Mucosa of stomach (tissue), 1 donor: ENCODE results near the gene COG3.

Experiments
- H3K27me3 ChIP-seq: one replicate; pipeline ENCODE4 v1.7.0; 2013; ENCODE audit warnings: mild to moderate bottlenecking, low read length; ENCODE audit not compliant: control insufficient read depth, insufficient read depth
- H3K36me3 ChIP-seq: one replicate; pipeline ENCODE4 v1.7.0; 2013; ENCODE audit warnings: low read length; ENCODE audit not compliant: control insufficient read depth, insufficient read depth
- H3K4me1 ChIP-seq: one replicate; pipeline ENCODE4 v1.7.0; 2013; ENCODE audit warnings: mild to moderate bottlenecking, low read length; ENCODE audit not compliant: control insufficient read depth, insufficient read depth
- H3K4me3 ChIP-seq: one replicate; pipeline ENCODE4 v1.7.0; 2013; ENCODE audit warnings: low read length
- H3K9ac ChIP-seq: one replicate; pipeline ENCODE4 v1.7.0; 2013; ENCODE audit warnings: mild to moderate bottlenecking, low read length, moderate library complexity
- H3K9me3 ChIP-seq: one replicate; pipeline ENCODE4 v1.7.0; 2013; ENCODE audit warnings: mild to moderate bottlenecking, low read length, moderate library complexity; ENCODE audit not compliant: control insufficient read depth
- donor health status: Pancreatic carcinoma.

Gene COG3

GRCh38 chr13:45540864-45541263, 76.1 kb downstream of the COG3 start:
- Histone ChIP-seq H3K9me3 (no peaks in the 10 kb centered on the region), H3K27me3 (no peaks in the 10 kb centered on the region), H3K36me3 (no peaks in the 10 kb centered on the region), H3K4me1 (no peaks in the 10 kb centered on the region), H3K4me3 (no peak overlapping the region), H3K9ac (no peak overlapping the region)

- no peaks in the 10 kb centered on the region for H3K36me3 ChIP-seq
- no peaks in the 10 kb centered on the region for H3K9me3 ChIP-seq
- no peak overlapping the region for H3K4me3 ChIP-seq
- no peak overlapping the region for H3K9ac ChIP-seq
- H3K27me3 ChIP-seq = no peaks in the 10 kb centered on the region
- H3K4me1 ChIP-seq = no peaks in the 10 kb centered on the region
Measured at GRCh38 chr13:45541806-45542205, 77.1 kb downstream of the COG3 start.

- Histone ChIP-seq H3K27me3 (no peaks in the 10 kb centered on the region), H3K9me3 (no peaks in the 10 kb centered on the region), H3K4me3 (no peak overlapping the region), H3K4me1 (no peaks in the 10 kb centered on the region), H3K36me3 (no peaks in the 10 kb centered on the region), H3K9ac (no peak overlapping the region)
Measured at GRCh38 chr13:45542391-45542790, 77.7 kb downstream of the COG3 start.

GRCh38 chr13:45542878-45543277, 78.1 kb downstream of the COG3 start:
- Histone ChIP-seq H3K36me3 (no peaks in the 10 kb centered on the region), H3K9ac (no peak overlapping the region), H3K9me3 (no peaks in the 10 kb centered on the region), H3K27me3 (no peaks in the 10 kb centered on the region), H3K4me1 (no peaks in the 10 kb centered on the region), H3K4me3 (no peak overlapping the region)

- Histone ChIP-seq H3K9me3 (no peaks in the 10 kb centered on the region), H3K4me1 (no peaks in the 10 kb centered on the region), H3K36me3 (no peaks in the 10 kb centered on the region), H3K9ac (no peak overlapping the region), H3K27me3 (no peaks in the 10 kb centered on the region), H3K4me3 (no peak overlapping the region)
Measured at GRCh38 chr13:45544520-45544919, 79.8 kb downstream of the COG3 start.

- Histone ChIP-seq H3K4me3 (no peak overlapping the region), H3K9me3 (no peaks in the 10 kb centered on the region), H3K36me3 (no peaks in the 10 kb centered on the region), H3K4me1 (no peaks in the 10 kb centered on the region), H3K27me3 (no peaks in the 10 kb centered on the region), H3K9ac (no peak overlapping the region)
Measured at GRCh38 chr13:45545686-45546409, 81.1 kb downstream of the COG3 start.

- H3K27me3 ChIP-seq = no peaks in the 10 kb centered on the region
- no peak overlapping the region for H3K9ac ChIP-seq
- no peaks in the 10 kb centered on the region for H3K36me3 ChIP-seq
- H3K4me3 ChIP-seq = no peak overlapping the region
- no peaks in the 10 kb centered on the region for H3K9me3 ChIP-seq
- no peaks in the 10 kb centered on the region for H3K4me1 ChIP-seq
Measured at GRCh38 chr13:45546410-45546765, 81.6 kb downstream of the COG3 start.

- Histone ChIP-seq H3K36me3 (no peaks in the 10 kb centered on the region), H3K4me1 (no peaks in the 10 kb centered on the region), H3K9ac (no peak overlapping the region), H3K9me3 (no peaks in the 10 kb centered on the region), H3K4me3 (no peak overlapping the region), H3K27me3 (no peaks in the 10 kb centered on the region)
Measured at GRCh38 chr13:45548281-45548680, 83.5 kb downstream of the COG3 start.

GRCh38 chr13:45554604-45555109, 89.9 kb downstream of the COG3 start:
- H3K9me3 ChIP-seq = no peaks in the 10 kb centered on the region
- H3K4me3 ChIP-seq = no peak overlapping the region
- H3K4me1 ChIP-seq = no peaks in the 10 kb centered on the region
- H3K9ac ChIP-seq = no peak overlapping the region
- no peaks in the 10 kb centered on the region for H3K36me3 ChIP-seq
- H3K27me3 ChIP-seq = no peaks in the 10 kb centered on the region

- Histone ChIP-seq H3K9me3 (no peaks in the 10 kb centered on the region), H3K4me3 (no peak overlapping the region), H3K4me1 (no peaks in the 10 kb centered on the region), H3K36me3 (no peaks in the 10 kb centered on the region), H3K27me3 (no peaks in the 10 kb centered on the region), H3K9ac (no peak overlapping the region)
Measured at GRCh38 chr13:45564133-45564776, 99.5 kb downstream of the COG3 start.

GRCh38 chr13:45565331-45565730, 100.6 kb downstream of the COG3 start:
- no peaks in the 10 kb centered on the region for H3K4me1 ChIP-seq
- no peaks in the 10 kb centered on the region for H3K36me3 ChIP-seq
- no peak overlapping the region for H3K9ac ChIP-seq
- H3K4me3 ChIP-seq = no peak overlapping the region
- no peaks in the 10 kb centered on the region for H3K9me3 ChIP-seq
- no peaks in the 10 kb centered on the region for H3K27me3 ChIP-seq

- Histone ChIP-seq H3K36me3 (no peaks in the 10 kb centered on the region), H3K4me1 (no peaks in the 10 kb centered on the region), H3K27me3 (no peaks in the 10 kb centered on the region)
Measured at GRCh38 chr13:45575146-45575829, 110.5 kb downstream of the COG3 start.

More at GRCh38 chr13:45575146-45575829, 110.5 kb downstream of the COG3 start:
- no peak overlapping the region for H3K9ac ChIP-seq
- H3K4me3 ChIP-seq = no peak overlapping the region
- H3K9me3 ChIP-seq = no peaks in the 10 kb centered on the region
